AG09319 (cell line): ENCODE measurements around the gene PIAS1.

ENCODE experiments used
- DNase-seq: peaks from one replicate; pipeline ENCODE4 v3.0.0-alpha.2; 2010; ENCODE audit warnings: low read depth; ENCODE audit errors: extremely low read depth
- CTCF ChIP-seq: IDR thresholded peaks from 2 replicates; pipeline ENCODE4 v1.5.1; 2011; ENCODE audit warnings: low read depth, mild to moderate bottlenecking, inconsistent platforms, low read length, moderate library complexity

Gene PIAS1

GRCh38 chr15:68227643-68228142 lies 173.6 kb downstream of the PIAS1 start:
- DNase-seq = no peak
- no peak for TF ChIP-seq CTCF

- no peak for TF ChIP-seq CTCF
- no peak for DNase-seq
These were observed 174.2 kb downstream of the PIAS1 start for GRCh38 chr15:68228143-68228970.

- TF ChIP-seq CTCF = no peak
- no peak for DNase-seq
These were observed 174.9 kb downstream of the PIAS1 start for GRCh38 chr15:68228971-68229385.

GRCh38 chr15:68229386-68230156 lies 175.5 kb downstream of the PIAS1 start, which contains the start of gene CLN6:
TSS of gene CLN6 (minus strand) at chr15:68229728. CDS start at chr15:68229584, 144 bp downstream.
- DNase-seq = peak; percentile 39
- TF ChIP-seq CTCF = no peak

- DNase-seq = no peak
- no peak for TF ChIP-seq CTCF
These were observed 176.3 kb downstream of the PIAS1 start for GRCh38 chr15:68230157-68231100.

GRCh38 chr15:68231102-68231818 lies 177.1 kb downstream of the PIAS1 start:
- no peak for DNase-seq
- no peak for TF ChIP-seq CTCF
